ENCODE results near the gene LCN9. TPM values are rescaled to one million over a fixed set of nuclear protein-coding genes. Genes with fewer than 3 reads are reported as not detected.

Gene LCN9
- total and polyA plus RNA-seq, 12 donors, result not detected

DNA sequence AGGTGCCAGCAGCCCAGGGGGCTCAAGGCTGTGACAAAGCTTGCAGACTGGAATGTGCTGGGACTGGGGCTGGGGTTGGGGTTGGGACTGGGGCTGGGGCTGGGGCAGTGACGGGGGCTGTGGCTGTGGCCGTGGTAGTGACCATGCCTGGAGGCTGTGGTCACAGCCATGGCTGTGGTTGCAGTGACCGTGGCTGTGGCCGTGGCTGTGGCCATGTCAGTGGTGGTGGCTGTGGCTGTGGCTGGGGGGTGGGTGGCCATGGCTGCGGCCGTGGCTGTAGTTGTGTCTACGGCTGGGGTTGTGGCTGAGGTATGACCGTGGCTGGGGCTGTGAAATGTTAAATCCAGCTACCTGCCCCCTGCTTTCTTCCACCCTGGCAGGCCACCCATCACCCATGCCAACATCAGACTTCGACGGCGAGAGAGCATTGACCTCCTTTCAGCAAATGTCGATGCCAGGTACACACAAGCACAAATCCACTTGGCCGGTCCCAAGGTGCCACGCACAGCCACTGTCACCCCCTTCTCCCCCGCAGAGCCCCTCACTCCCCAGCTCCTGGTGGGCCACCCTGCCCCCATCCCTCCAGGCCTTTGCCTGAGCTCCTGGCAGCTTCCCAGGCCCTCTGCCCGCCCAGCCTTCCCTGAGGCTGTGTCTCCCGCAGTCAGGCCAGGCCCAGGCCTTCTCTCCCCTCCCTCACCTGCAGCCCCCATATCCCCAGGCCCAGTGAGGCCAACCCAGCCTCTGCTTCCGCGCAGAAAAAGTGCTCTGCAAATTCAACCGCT is 15.3 kb downstream of the LCN9 start:
- Histone ChIP-seq H3K27me3 (peaks cover 3% of the 10 kb centered on the region), H3K9me3 (replicated peaks in 1 of 3) (no peaks in the 10 kb centered on the region), H3K27ac (no peak overlapping the region), H3K36me3 (replicated peaks in 1 of 2) (no peaks in the 10 kb centered on the region), H3K4me3 (no peak overlapping the region), H3K4me1 (replicated peaks in 1 of 2) (no peaks in the 10 kb centered on the region)
- intact Hi-C loops (cut with DNase I), result no loop called here
- WGBS, 4 donors, result 86 to 93% (median 89%) methylated on average over 11 to 20 of the region's 20 CpGs
- DNase-seq, result no peak
- TF ChIP-seq, protein P1, sequence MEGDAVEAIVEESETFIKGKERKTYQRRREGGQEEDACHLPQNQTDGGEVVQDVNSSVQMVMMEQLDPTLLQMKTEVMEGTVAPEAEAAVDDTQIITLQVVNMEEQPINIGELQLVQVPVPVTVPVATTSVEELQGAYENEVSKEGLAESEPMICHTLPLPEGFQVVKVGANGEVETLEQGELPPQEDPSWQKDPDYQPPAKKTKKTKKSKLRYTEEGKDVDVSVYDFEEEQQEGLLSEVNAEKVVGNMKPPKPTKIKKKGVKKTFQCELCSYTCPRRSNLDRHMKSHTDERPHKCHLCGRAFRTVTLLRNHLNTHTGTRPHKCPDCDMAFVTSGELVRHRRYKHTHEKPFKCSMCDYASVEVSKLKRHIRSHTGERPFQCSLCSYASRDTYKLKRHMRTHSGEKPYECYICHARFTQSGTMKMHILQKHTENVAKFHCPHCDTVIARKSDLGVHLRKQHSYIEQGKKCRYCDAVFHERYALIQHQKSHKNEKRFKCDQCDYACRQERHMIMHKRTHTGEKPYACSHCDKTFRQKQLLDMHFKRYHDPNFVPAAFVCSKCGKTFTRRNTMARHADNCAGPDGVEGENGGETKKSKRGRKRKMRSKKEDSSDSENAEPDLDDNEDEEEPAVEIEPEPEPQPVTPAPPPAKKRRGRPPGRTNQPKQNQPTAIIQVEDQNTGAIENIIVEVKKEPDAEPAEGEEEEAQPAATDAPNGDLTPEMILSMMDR (IDR thresholded peaks at IDR 0.05), result no peak
- no peak for TF ChIP-seq POLR2A (IDR thresholded peaks at IDR 0.05)

DNA sequence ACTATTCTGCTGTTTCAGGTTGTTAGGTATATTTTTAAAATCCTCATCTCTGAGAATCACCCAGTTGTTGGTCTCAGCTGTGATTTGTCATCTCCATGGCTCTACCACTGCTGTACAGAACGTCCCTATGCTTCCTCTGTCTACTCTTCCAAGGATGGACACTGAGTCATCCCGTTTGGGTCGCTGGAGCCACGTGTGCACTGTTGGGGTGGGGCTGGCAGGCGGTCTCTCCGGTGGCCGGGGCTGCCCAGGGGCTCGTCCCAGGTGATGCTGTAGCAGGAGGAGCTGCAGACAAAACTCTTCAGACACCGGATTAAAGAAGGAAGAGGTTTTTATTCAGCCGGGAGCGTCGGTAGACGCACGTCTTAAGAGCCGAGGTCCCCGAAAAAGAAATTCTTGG is 16.9 kb downstream of the LCN9 start:
- H3K4me1 ChIP-seq (replicated peaks in 1 of 2), result no peaks in the 10 kb centered on the region
- TF ChIP-seq, protein P1 (IDR thresholded peaks at IDR 0.05), result no peak
- TF ChIP-seq POLR2A (IDR thresholded peaks at IDR 0.05), result no peak
- DNase-seq, result no peak
- H3K27me3 ChIP-seq, result peaks cover 3% of the 10 kb centered on the region
- H3K4me3 ChIP-seq, result no peak overlapping the region
- H3K9me3 ChIP-seq (replicated peaks in 1 of 3), result no peaks in the 10 kb centered on the region
- H3K27ac ChIP-seq, result no peak overlapping the region
- no peaks in the 10 kb centered on the region for H3K36me3 ChIP-seq (replicated peaks in 1 of 2)
- intact Hi-C loops (cut with DNase I), result loop anchor here in 1 of 2 donors (10.0 kb wide), 1 partner anchor 55 kb away; no protein-coding TSS in a partner anchor
- WGBS, 4 donors, result 51 to 60% (median 53%) methylated on average over 15 to 16 of the region's 16 CpGs

DNA sequence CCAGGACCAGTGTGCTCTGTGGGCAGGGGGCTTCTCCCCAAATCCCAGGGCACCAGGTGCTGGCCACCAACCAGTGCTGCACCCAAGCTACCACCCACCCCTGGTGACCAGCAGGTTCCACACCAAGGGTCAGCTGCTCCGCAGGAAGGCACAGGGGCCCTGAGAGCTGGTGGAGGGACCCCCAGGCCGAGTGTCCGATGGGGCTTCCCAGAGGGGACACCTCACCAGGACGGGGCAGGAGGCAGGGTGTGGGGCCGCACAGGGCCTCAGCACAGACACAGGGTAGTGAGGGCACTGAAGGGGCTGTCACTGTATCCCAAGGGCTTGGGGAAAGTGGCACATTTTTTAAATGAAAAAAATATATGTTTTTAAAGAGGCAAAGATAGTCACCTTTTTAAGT is 18.1 kb downstream of the LCN9 start:
- no peaks in the 10 kb centered on the region for H3K4me1 ChIP-seq (replicated peaks in 1 of 2)
- H3K4me3 ChIP-seq, result no peak overlapping the region
- H3K36me3 ChIP-seq (replicated peaks in 1 of 2), result no peaks in the 10 kb centered on the region
- intact Hi-C loops (cut with DNase I), result loop anchor here in 1 of 2 donors (10.0 kb wide), 1 partner anchor 56 kb away; no protein-coding TSS in a partner anchor
- no peak for DNase-seq
- H3K9me3 ChIP-seq (replicated peaks in 1 of 3), result no peaks in the 10 kb centered on the region
- TF ChIP-seq POLR2A (IDR thresholded peaks at IDR 0.05), result no peak
- TF ChIP-seq, protein P1 (IDR thresholded peaks at IDR 0.05), result no peak
- H3K27me3 ChIP-seq, result peaks cover 3% of the 10 kb centered on the region
- H3K27ac ChIP-seq, result no peak overlapping the region
- 80 to 83% (median 81%) methylated on average over 5 of the region's 5 CpGs for WGBS, 4 donors

DNA sequence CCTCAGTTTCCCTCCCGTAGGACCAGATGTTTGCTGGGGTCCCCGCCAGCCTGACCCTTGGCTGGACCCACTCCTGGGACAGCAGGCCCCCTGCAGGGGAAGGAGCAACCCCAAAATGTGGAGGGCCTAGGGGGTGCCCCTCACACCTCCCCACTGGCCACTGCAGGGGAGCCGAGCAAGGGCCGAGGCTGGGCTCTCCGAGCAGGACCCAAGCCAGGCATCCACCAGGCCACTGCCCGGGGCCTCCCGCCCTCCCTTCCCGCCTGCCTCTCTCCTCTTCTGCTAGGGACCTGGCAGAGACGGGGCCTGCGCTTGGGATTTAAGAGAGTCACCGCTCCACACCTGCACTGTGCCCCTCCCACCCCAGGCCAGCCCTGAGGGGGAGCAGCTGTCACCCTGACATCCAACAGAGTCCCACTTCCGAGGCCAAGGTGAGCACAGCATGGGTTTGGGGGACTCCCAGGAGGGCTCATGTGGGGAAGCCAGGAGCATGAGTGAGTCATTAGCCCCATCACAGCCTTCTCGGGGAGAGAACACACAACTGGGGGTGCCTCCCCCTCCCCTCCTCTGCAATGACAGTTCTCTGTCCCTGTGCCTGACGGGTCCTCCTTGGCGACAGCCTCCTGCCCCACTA is 20.4 kb downstream of the LCN9 start:
- no peak for TF ChIP-seq POLR2A (IDR thresholded peaks at IDR 0.05)
- TF ChIP-seq, protein P1 (IDR thresholded peaks at IDR 0.05), result no peak
- intact Hi-C loops (cut with DNase I), result loop anchor here in 1 of 2 donors (10.0 kb wide), 1 partner anchor 59 kb away; no protein-coding TSS in a partner anchor
- Histone ChIP-seq H3K4me3 (no peak overlapping the region), H3K4me1 (replicated peaks in 1 of 2) (no peaks in the 10 kb centered on the region), H3K27me3 (peaks cover 3% of the 10 kb centered on the region), H3K36me3 (replicated peaks in 1 of 2) (no peaks in the 10 kb centered on the region), H3K27ac (no peak overlapping the region), H3K9me3 (replicated peaks in 1 of 3) (no peaks in the 10 kb centered on the region)
- no peak for DNase-seq
- 68 to 75% (median 71%) methylated on average over 4 to 15 of the region's 15 CpGs for WGBS, 4 donors

Data from adrenal gland (tissue), 12 donors.